Neural cell (in vitro differentiated cells): ENCODE data around the gene PPFIBP1. TPM values are rescaled to one million over a fixed set of nuclear protein-coding genes. Genes with fewer than 3 reads are reported as not detected.

Experiments
- polyA plus RNA-seq: library from polyadenylated mRNA; depleted of rRNA; stranded (reverse); fragments of >200 nt; gene quantifications from 2 replicates; pipeline ENCODE4 v1.2.3, GENCODE V29; 2014

Gene PPFIBP1
- polyA plus RNA-seq, 1 donor from 2014 or later = 30.2 TPM

Other genes with a start within 250 kb of the PPFIBP1 start
- 9.8 and 11.3 TPM in 2 replicates for gene BMAL2, start 191.4 kb upstream of the PPFIBP1 start, polyA plus RNA-seq
- 2.4 TPM in 1 of 2 replicates, not detected in the other for gene SMCO2, start 77.5 kb upstream of the PPFIBP1 start, polyA plus RNA-seq
- gene REP15, start 172.2 kb downstream of the PPFIBP1 start, polyA plus RNA-seq = 0.88 TPM in 1 of 2 replicates, not detected in the other
- 105 and 106 TPM in 2 replicates for gene MRPS35, start 186.6 kb downstream of the PPFIBP1 start, polyA plus RNA-seq